GM12875 (cell line): ENCODE data around the gene PAX2.

Experiments used
- H3K4me3 ChIP-seq: one replicate; pipeline ENCODE4 v1.5.1; 2011; ENCODE audit warnings: low read depth, low read length, control low read depth
- TF ChIP-seq, protein P1 (sequence below): IDR thresholded peaks from 2 replicates; pipeline ENCODE4 v1.5.1; 2011; ENCODE audit warnings: low read depth, mild to moderate bottlenecking, control low read depth, inconsistent platforms, low read length, moderate library complexity, borderline replicate concordance; ENCODE audit not compliant: insufficient read depth

The PAX2 gene

GRCh38 chr10:100811261-100811660 is 65.9 kb downstream of the PAX2 start:
- H3K4me3 ChIP-seq, result no peak overlapping the region
- TF ChIP-seq, protein P1, sequence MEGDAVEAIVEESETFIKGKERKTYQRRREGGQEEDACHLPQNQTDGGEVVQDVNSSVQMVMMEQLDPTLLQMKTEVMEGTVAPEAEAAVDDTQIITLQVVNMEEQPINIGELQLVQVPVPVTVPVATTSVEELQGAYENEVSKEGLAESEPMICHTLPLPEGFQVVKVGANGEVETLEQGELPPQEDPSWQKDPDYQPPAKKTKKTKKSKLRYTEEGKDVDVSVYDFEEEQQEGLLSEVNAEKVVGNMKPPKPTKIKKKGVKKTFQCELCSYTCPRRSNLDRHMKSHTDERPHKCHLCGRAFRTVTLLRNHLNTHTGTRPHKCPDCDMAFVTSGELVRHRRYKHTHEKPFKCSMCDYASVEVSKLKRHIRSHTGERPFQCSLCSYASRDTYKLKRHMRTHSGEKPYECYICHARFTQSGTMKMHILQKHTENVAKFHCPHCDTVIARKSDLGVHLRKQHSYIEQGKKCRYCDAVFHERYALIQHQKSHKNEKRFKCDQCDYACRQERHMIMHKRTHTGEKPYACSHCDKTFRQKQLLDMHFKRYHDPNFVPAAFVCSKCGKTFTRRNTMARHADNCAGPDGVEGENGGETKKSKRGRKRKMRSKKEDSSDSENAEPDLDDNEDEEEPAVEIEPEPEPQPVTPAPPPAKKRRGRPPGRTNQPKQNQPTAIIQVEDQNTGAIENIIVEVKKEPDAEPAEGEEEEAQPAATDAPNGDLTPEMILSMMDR, result no peak

DNA sequence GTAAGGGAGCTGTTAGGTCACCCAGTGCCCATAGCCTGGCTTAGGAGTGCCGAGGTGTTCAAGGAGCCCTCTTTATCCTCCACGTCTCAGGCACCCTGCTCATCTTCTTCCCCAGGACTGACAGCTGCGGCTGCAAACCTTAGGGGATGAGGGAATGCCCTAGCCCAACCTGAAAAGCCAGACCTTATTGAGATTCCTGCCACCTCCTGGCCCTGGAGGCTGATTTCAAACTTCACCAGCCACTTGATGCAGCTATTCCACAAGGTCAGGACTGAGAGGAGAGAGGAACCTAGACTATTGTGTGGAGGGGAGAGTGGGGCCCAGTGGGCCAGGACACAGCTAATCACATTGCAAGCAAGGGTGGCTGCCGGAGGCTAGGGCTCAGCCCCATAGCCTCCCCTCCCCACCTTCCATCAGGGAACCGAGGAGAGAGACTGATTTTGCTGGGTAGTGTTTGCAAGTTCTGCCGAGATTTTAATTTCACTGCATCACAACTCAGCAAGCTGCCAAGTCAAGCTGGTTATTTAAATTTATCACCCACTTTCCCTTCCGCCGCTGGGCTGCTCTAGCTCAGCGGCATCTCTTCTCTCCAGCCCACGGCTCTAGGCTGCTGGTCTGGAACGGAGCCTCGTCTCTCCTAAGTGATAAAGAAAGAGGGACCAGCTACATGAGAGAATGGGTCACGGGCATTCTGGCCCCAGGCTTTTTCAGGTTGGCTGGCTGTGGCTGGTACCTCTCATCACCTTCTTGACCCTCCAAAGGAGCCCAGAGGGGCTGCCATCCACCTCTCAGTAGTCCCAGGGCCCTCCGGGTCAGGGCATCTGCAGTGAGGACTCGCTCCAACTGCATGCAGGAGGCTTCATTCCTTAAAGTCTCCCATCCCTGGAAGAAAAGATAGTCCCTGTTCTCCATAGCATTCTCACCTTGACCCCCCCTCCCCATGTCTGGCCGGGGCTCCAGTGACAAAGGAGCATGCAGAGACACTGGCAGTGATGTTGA is 66.7 kb downstream of the PAX2 start:
- TF ChIP-seq, protein P1, result no peak
- no peak overlapping the region for H3K4me3 ChIP-seq

DNA sequence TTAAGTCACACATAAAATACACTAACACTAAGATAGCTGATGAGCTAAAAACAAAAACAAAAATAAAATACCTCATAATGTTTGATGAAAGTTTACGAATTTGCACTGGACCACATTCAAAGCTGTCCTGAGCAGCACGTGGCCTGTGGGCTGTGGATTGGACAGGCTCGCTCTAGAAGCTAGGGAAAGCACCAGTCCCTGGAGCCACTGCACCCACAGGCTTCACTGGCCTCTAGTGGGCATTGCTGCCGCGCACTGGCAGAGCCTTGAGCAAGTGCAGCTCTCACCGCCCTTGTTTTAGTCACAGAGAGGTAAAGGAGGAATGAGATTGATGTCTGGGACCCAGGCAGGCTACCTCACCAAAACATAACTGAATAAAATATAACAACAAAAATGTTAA is 67.6 kb downstream of the PAX2 start:
- TF ChIP-seq, protein P1, result no peak
- H3K4me3 ChIP-seq, result no peak overlapping the region

- TF ChIP-seq, protein P1, result no peak
- H3K4me3 ChIP-seq, result no peak overlapping the region
These were observed 69.5 kb downstream of the PAX2 start for GRCh38 chr10:100814751-100815474.

GRCh38 chr10:100816671-100817070 is 71.3 kb downstream of the PAX2 start:
- TF ChIP-seq, protein P1, result no peak
- no peak overlapping the region for H3K4me3 ChIP-seq

- no peak overlapping the region for H3K4me3 ChIP-seq
- TF ChIP-seq, protein P1, result no peak
These were observed 72.0 kb downstream of the PAX2 start for GRCh38 chr10:100817268-100817839.

DNA sequence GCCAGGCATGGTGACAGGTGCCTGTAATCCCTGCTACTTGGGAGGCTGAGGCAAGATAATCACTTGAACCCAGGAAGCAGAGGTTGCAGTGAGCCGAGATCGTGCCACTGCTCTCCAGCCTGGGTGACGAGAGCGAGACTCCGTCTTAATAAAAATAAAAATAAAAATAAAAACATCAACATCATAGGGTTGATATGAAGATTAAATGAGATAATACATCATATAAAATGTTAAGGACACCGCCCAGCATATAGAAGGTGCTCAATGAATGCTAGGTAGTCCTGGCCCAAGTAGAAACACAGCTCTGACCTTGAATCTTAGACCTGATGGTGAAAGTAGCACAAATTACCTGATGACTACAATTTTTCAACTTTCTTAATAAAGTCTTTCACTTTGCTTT is 74.0 kb downstream of the PAX2 start:
- TF ChIP-seq, protein P1, result no peak
- H3K4me3 ChIP-seq, result no peak overlapping the region
